Neuronal stem cell (in vitro differentiated cells): ENCODE data around the gene DGKG.

Experiments used
- DNase-seq: peaks from one replicate; pipeline ENCODE4 v3.0.0-alpha.2; 2013; ENCODE audit warnings: low spot score
- H2AFZ ChIP-seq: one replicate; pipeline ENCODE4 v1.6.1; 2013; ENCODE audit warnings: mild to moderate bottlenecking, low read length, inconsistent platforms
- H2AK5ac ChIP-seq: 2 replicates; pipeline ENCODE4 v1.6.1; 2013; ENCODE audit warnings: low read depth, mild to moderate bottlenecking, inconsistent platforms, low read length, moderate library complexity, mixed read lengths
- H2BK120ac ChIP-seq: 2 replicates; pipeline ENCODE4 v1.6.1; 2013; ENCODE audit warnings: low read depth, mild to moderate bottlenecking, inconsistent platforms, low read length, moderate library complexity, mixed read lengths
- H2BK12ac ChIP-seq: one replicate; pipeline ENCODE4 v1.6.1; 2013; ENCODE audit warnings: low read length, inconsistent platforms
- H2BK15ac ChIP-seq: 2 replicates; pipeline ENCODE4 v1.6.1; 2013; ENCODE audit warnings: mild to moderate bottlenecking, low read length, inconsistent platforms, mixed read lengths
- H2BK5ac ChIP-seq: one replicate; pipeline ENCODE4 v1.6.1; 2013; ENCODE audit warnings: inconsistent platforms, mild to moderate bottlenecking, low read length, moderate library complexity
- H3K14ac ChIP-seq: one replicate; pipeline ENCODE4 v1.6.1; 2013; ENCODE audit warnings: low read length, inconsistent platforms
- H3K18ac ChIP-seq: 2 replicates; pipeline ENCODE4 v1.6.1; 2013; ENCODE audit warnings: low read length, inconsistent platforms
- H3K23ac ChIP-seq: 2 replicates; pipeline ENCODE4 v1.6.1; 2013; ENCODE audit warnings: low read depth, mild to moderate bottlenecking, mixed read lengths, low read length, inconsistent platforms; ENCODE audit not compliant: poor library complexity
- H3K27ac ChIP-seq: replicated peaks from 3 replicates; pipeline ENCODE4 v1.5.1; 2013; ENCODE audit warnings: low read length, inconsistent platforms
- H3K27me3 ChIP-seq, 3 experiments: 2 replicates each; pipeline ENCODE4 v1.6.1; 2013; ENCODE audit warnings: low read length in 3 of 3, mild to moderate bottlenecking in 2 of 3, inconsistent platforms in 1 of 3, low read depth in 1 of 3, mixed read lengths in 1 of 3, moderate library complexity in 1 of 3; ENCODE audit not compliant: control insufficient read depth in 3 of 3, insufficient read depth in 3 of 3
- H3K36me3 ChIP-seq, 2 donors: replicated peaks in 1 of 2; 2 replicates each; pipeline ENCODE4 v1.6.1; 2013; ENCODE audit warnings: low read length in 2 of 2; ENCODE audit not compliant: control insufficient read depth in 2 of 2, insufficient read depth in 2 of 2
- H3K4ac ChIP-seq: 2 replicates; pipeline ENCODE4 v1.6.1; 2013; ENCODE audit warnings: inconsistent platforms, mild to moderate bottlenecking, low read length, moderate library complexity
- H3K4me1 ChIP-seq, 2 donors: 1 replicate in 1 of 2; 2 replicates in 1 of 2; pipeline ENCODE4 v1.6.1; 2013; ENCODE audit warnings: low read length in 2 of 2, low read depth in 1 of 2; ENCODE audit not compliant: control insufficient read depth in 2 of 2, insufficient read depth in 1 of 2
- H3K4me2 ChIP-seq: one replicate; pipeline ENCODE4 v1.6.1; 2013; ENCODE audit warnings: mild to moderate bottlenecking, low read length, inconsistent platforms; ENCODE audit not compliant: insufficient read depth, poor library complexity, severe bottlenecking
- H3K4me3 ChIP-seq, 2 donors: 2 replicates each; pipeline ENCODE4 v1.5.1; 2013; ENCODE audit warnings: low read length in 2 of 2, mild to moderate bottlenecking in 2 of 2, inconsistent platforms in 1 of 2, moderate library complexity in 1 of 2
- H3K79me1 ChIP-seq: one replicate; pipeline ENCODE4 v1.6.1; 2013; ENCODE audit warnings: low read depth, mild to moderate bottlenecking, inconsistent platforms, low read length, moderate library complexity
- H3K9ac ChIP-seq: one replicate; pipeline ENCODE4 v1.6.1; 2013; ENCODE audit warnings: mild to moderate bottlenecking, low read depth, low read length, inconsistent platforms; ENCODE audit not compliant: poor library complexity
- H3K9me3 ChIP-seq, 2 donors: replicated peaks in 1 of 2; 2 replicates each; pipeline versions ENCODE3 to v1.6.1; 2013; ENCODE audit warnings: low read length in 2 of 2, mild to moderate bottlenecking in 2 of 2, inconsistent platforms in 1 of 2, low read depth in 1 of 2, mixed read lengths in 1 of 2, moderate library complexity in 1 of 2; ENCODE audit not compliant: control insufficient read depth in 2 of 2, insufficient read depth in 1 of 2
- H4K8ac ChIP-seq: one replicate; pipeline ENCODE4 v1.6.1; 2013; ENCODE audit warnings: low read depth, mild to moderate bottlenecking, inconsistent platforms, low read length, moderate library complexity
- H4K91ac ChIP-seq: one replicate; pipeline ENCODE4 v1.6.1; 2013; ENCODE audit warnings: low read length, low read depth, mild to moderate bottlenecking, inconsistent platforms; ENCODE audit not compliant: poor library complexity
- WGBS, 2 donors: extraction: QIAGEN DNeasy Blood & Tissue Kit; methylation state at CpG; one replicate each; pipeline ENCODE4 v1.1.7; 2013; ENCODE audit warnings: missing lambda C conversion rate in 2 of 2, mixed read lengths in 1 of 2; ENCODE audit not compliant: insufficient read length in 2 of 2, insufficient replicate concordance in 1 of 2; ENCODE audit errors: extremely low coverage in 2 of 2; 5-methylcytosine and 5-hydroxymethylcytosine counted together

The DGKG gene

GRCh38 chr3:186247821-186248814 is 113.9 kb downstream of the DGKG start:
- H3K79me1 ChIP-seq: no peaks in the 10 kb centered on the region
- peaks cover 0 to 28% (median 0%) of the 10 kb centered on the region in 3 experiments for H3K27me3 ChIP-seq
- no CpG with 5 or more reads among the region's 5 CpGs for WGBS, 2 donors
- no peaks in the 10 kb centered on the region for H3K9me3 ChIP-seq
- no peak overlapping the region for H2AFZ ChIP-seq
- H3K4ac ChIP-seq: no peak overlapping the region
- DNase-seq: no peak
- H2BK120ac ChIP-seq: no peak overlapping the region
- no peak overlapping the region for H2AK5ac ChIP-seq
- H2BK15ac ChIP-seq: no peak overlapping the region
- peak overlapping the region in 1 of 2 donors; percentile 6 for H3K4me3 ChIP-seq
- H3K4me2 ChIP-seq: no peak overlapping the region
- H3K36me3 ChIP-seq: no peaks in the 10 kb centered on the region
- no peak overlapping the region for H3K23ac ChIP-seq
- H4K8ac ChIP-seq: no peak overlapping the region
- no peak overlapping the region for H2BK12ac ChIP-seq
- no peak overlapping the region for H3K18ac ChIP-seq
- H4K91ac ChIP-seq: no peak overlapping the region
- H3K4me1 ChIP-seq: no peaks in the 10 kb centered on the region
- no peak overlapping the region for H3K14ac ChIP-seq
- H2BK5ac ChIP-seq: no peak overlapping the region
- H3K27ac ChIP-seq: no peak overlapping the region
- H3K9ac ChIP-seq: no peak overlapping the region

DNA sequence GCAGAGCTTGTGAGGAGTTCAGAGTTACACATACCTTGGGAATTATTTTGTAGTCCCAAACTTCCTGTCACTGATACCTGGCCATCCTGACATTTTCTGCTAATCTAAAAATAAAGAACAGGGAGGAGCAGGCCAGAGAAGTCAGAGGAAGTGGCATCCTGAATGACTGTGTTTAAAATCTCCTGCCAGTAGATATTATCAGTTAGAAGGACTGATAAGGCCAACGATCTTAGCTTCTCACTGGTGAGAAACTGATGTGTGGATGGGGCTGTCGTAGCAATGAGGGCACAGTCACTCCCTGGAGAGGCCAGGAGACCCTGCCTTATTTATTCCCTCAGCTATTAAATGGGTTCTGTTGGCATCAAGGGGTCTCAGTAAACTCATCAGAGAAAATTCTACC is 115.1 kb downstream of the DGKG start:
- Histone ChIP-seq H3K4me1 (peaks cover 0 to 3% of the 10 kb centered on the region in 2 donors), H3K79me1 (no peaks in the 10 kb centered on the region), H3K18ac (no peak overlapping the region), H2BK120ac (no peak overlapping the region), H3K27ac (no peak overlapping the region), H4K8ac (no peak overlapping the region), H3K4ac (no peak overlapping the region), H3K4me3 (no peak overlapping the region), H3K27me3 (peaks cover 0 to 24% (median 0%) of the 10 kb centered on the region in 3 experiments), H2BK5ac (no peak overlapping the region), H3K14ac (no peak overlapping the region), H3K4me2 (no peak overlapping the region), H3K36me3 (no peaks in the 10 kb centered on the region), H3K9ac (no peak overlapping the region), H2AFZ (no peak overlapping the region), H3K23ac (no peak overlapping the region), H4K91ac (no peak overlapping the region), H2AK5ac (no peak overlapping the region), H3K9me3 (no peaks in the 10 kb centered on the region), H2BK12ac (no peak overlapping the region), H2BK15ac (no peak overlapping the region)
- no peak for DNase-seq
- WGBS, 2 donors: no CpG with 5 or more reads among the region's 2 CpGs

GRCh38 chr3:186244016-186244415 is 118.0 kb downstream of the DGKG start:
- no peaks in the 10 kb centered on the region for H3K36me3 ChIP-seq
- H2BK5ac ChIP-seq: no peak overlapping the region
- H3K4ac ChIP-seq: no peak overlapping the region
- H3K9me3 ChIP-seq: no peaks in the 10 kb centered on the region
- H3K27me3 ChIP-seq: peaks cover 0 to 24% (median 0%) of the 10 kb centered on the region in 3 experiments
- H2BK12ac ChIP-seq: no peak overlapping the region
- H2AFZ ChIP-seq: no peak overlapping the region
- H4K91ac ChIP-seq: no peak overlapping the region
- no peak overlapping the region for H2BK15ac ChIP-seq
- no peak overlapping the region for H3K4me3 ChIP-seq
- no peak overlapping the region for H3K23ac ChIP-seq
- H3K79me1 ChIP-seq: no peaks in the 10 kb centered on the region
- H3K18ac ChIP-seq: no peak overlapping the region
- no peak overlapping the region for H2AK5ac ChIP-seq
- no peak overlapping the region for H4K8ac ChIP-seq
- no peak overlapping the region for H2BK120ac ChIP-seq
- no CpG with 5 or more reads among the region's 6 CpGs for WGBS, 2 donors
- no peak overlapping the region for H3K27ac ChIP-seq
- H3K4me1 ChIP-seq: peaks cover 0 to 5% of the 10 kb centered on the region in 2 donors
- H3K14ac ChIP-seq: no peak overlapping the region
- no peak overlapping the region for H3K4me2 ChIP-seq
- DNase-seq: no peak
- no peak overlapping the region for H3K9ac ChIP-seq
